Neural progenitor cell (in vitro differentiated cells): Measurements from ENCODE around the gene URB1. TPM values are rescaled to one million over a fixed set of nuclear protein-coding genes. Genes with fewer than 3 reads are reported as not detected.

ENCODE experiments used
- DNase-seq: peaks from one replicate; pipeline ENCODE4 v3.0.0-alpha.2; 2016; ENCODE audit warnings: low spot score
- H2AFZ ChIP-seq: fragments of 200-600 bp; sonication (generic); replicated peaks from 2 replicates; pipeline ENCODE4 v1.6.1; 2016; ENCODE audit warnings: antibody characterized with exemption
- H3F3A ChIP-seq: fragments of 200-600 bp; sonication (generic); 2 replicates; pipeline ENCODE4 v1.6.1; 2016; ENCODE audit warnings: antibody characterized with exemption, low read depth
- H3K27ac ChIP-seq: fragments of 200-600 bp; sonication (generic); 2 replicates; pipeline ENCODE4 v1.5.1; 2016; ENCODE audit warnings: mild to moderate bottlenecking
- H3K27me3 ChIP-seq: fragments of 200-600 bp; sonication (generic); 2 replicates; pipeline ENCODE4 v1.6.1; 2016; ENCODE audit warnings: mild to moderate bottlenecking, moderate library complexity
- H3K36me3 ChIP-seq: fragments of 200-600 bp; sonication (generic); 2 replicates; pipeline ENCODE4 v1.5.1; 2016
- H3K4me1 ChIP-seq: fragments of 200-600 bp; sonication (generic); 2 replicates; pipeline ENCODE4 v1.6.1; 2016; ENCODE audit warnings: mixed run types
- H3K4me2 ChIP-seq: fragments of 200-600 bp; sonication (generic); 2 replicates; pipeline ENCODE4 v1.6.1; 2016
- H3K4me3 ChIP-seq: fragments of 200-600 bp; sonication (generic); 2 replicates; pipeline ENCODE4 v1.5.1; 2016
- H3K79me2 ChIP-seq: fragments of 200-600 bp; sonication (generic); 2 replicates; pipeline ENCODE4 v1.6.1; 2016; ENCODE audit warnings: low read depth
- H3K9ac ChIP-seq: fragments of 200-600 bp; sonication (generic); 2 replicates; pipeline ENCODE4 v1.6.1; 2016
- H3K9me3 ChIP-seq: fragments of 200-600 bp; sonication (generic); 2 replicates; pipeline ENCODE4 v1.5.1; 2016; ENCODE audit warnings: low read depth
- H4K20me1 ChIP-seq: fragments of 200-600 bp; sonication (generic); 2 replicates; pipeline ENCODE4 v1.6.1; 2016; ENCODE audit warnings: low read depth
- H3K27ac Mint-ChIP-seq: 3 replicates; pipeline ENCODE4 v1.8.0; 2021; ENCODE audit warnings: mixed read lengths
- H3K27me3 Mint-ChIP-seq: 2 replicates; pipeline ENCODE4 v1.8.0; 2022; ENCODE audit warnings: low read depth, mild to moderate bottlenecking, inconsistent platforms, moderate library complexity, mixed read lengths; ENCODE audit not compliant: insufficient read depth
- H3K36me3 Mint-ChIP-seq: 3 replicates; pipeline ENCODE4 v1.8.0; 2021; ENCODE audit warnings: mixed read lengths
- H3K4me1 Mint-ChIP-seq: 3 replicates; pipeline ENCODE4 v1.8.0; 2021; ENCODE audit warnings: mixed read lengths
- H3K4me3 Mint-ChIP-seq: 3 replicates; pipeline ENCODE4 v1.8.0; 2021; ENCODE audit warnings: mild to moderate bottlenecking, moderate library complexity, mixed read lengths
- H3K9me3 Mint-ChIP-seq: 3 replicates; pipeline ENCODE4 v1.8.0; 2020; ENCODE audit warnings: mixed read lengths
- CTCF ChIP-seq: fragments of 200-600 bp; sonication (generic); IDR thresholded peaks from 2 replicates; pipeline ENCODE4 v1.5.1; 2017; ENCODE audit warnings: antibody characterized with exemption, mild to moderate bottlenecking
- EZH2 ChIP-seq: fragments of 200-600 bp; sonication (generic); IDR thresholded peaks from 2 replicates; pipeline ENCODE4 v1.6.1; 2017; ENCODE audit warnings: antibody characterized with exemption, mild to moderate bottlenecking, moderate library complexity
- EZH2phosphoT487 ChIP-seq: fragments of 200-600 bp; sonication (generic); IDR thresholded peaks from 2 replicates; pipeline ENCODE4 v1.6.1; 2017; ENCODE audit warnings: antibody characterized with exemption
- total RNA-seq: library from RNA; depleted of rRNA; stranded (reverse); fragments of >200 nt; gene quantifications from 2 replicates; pipeline ENCODE4 v1.2.3, GENCODE V29; 2015; ENCODE audit warnings: low replicate concordance

URB1 gene
- total RNA-seq, 1 donor from 2014 or later: 7.7 TPM

DNA sequence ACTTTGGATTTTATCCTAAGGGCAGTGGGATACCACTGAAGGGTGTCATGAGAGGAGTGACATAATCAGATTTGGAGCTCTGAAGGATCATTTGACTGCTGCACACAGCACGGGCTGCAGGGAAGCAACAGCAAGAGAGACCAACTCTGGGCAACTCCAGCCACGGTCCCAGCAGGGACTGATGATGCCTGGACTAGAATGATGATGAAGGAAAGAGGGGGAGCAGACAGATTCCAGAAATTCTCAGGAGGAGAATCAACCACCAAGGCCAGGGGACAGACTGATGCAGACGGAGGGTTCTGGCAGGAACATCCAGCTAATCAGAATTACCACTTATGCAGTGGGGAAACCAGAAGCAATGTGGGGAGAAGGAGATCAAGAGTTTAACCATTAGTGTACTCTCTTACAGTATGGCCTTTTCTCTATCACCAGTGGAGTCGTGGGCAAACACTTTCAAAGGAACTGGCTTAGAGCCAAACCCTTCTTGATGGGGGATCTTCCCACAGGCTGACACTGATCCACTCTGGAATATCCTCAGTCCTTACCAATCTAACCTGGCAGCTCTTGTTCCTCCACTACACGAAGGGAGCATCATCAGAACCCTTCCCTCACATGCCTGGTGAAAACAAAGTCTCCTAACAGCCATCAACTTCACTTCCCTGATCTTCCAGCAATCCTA, 3.3 kb downstream of the URB1 start:
- H4K20me1 ChIP-seq: peaks cover 46% of the 10 kb centered on the region
- Mint-ChIP-seq H3K27me3 (peaks cover 3% of the 10 kb centered on the region), H3K36me3 (peaks cover 8% of the 10 kb centered on the region), H3K4me1 (peaks cover 10% of the 10 kb centered on the region), H3K4me3 (no peak overlapping the region), H3K27ac (no peak overlapping the region), H3K9me3 (peaks cover 11% of the 10 kb centered on the region)
- no peak for TF ChIP-seq EZH2
- TF ChIP-seq CTCF: no peak
- no peak for TF ChIP-seq EZH2phosphoT487
- H3K79me2 ChIP-seq: peaks cover 59% of the 10 kb centered on the region
- H3K36me3 ChIP-seq: no peaks in the 10 kb centered on the region
- peaks cover 13% of the 10 kb centered on the region for H3K27me3 ChIP-seq
- H3K9ac ChIP-seq: no peak overlapping the region
- no peak overlapping the region for H3K4me2 ChIP-seq
- no peaks in the 10 kb centered on the region for H3K9me3 ChIP-seq
- H3K4me3 ChIP-seq: no peak overlapping the region
- peaks cover 5% of the 10 kb centered on the region for H3K4me1 ChIP-seq
- no peaks in the 10 kb centered on the region for H3F3A ChIP-seq
- H3K27ac ChIP-seq: no peak overlapping the region
- DNase-seq: no peak
- H2AFZ ChIP-seq: no peak overlapping the region

DNA sequence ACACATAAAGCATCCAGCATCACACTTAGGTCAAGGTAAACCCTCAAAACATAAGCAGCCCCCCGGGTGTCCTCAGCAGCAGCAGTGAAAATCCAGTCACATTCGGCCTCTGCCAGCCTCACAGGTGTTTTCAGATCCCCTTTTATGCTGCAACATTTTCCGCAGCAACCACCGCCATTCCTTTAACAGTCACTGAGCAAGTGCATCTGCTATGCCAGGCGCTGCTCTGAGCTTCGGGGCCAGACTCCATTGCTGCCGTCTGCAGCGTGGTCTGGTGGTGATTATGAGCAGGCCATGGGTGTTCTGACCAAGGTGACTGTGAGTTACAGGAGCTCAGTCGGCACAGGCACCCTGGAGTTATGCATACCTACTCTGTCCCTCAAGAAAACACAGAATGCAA, 4.5 kb downstream of the URB1 start:
- H3K79me2 ChIP-seq: peaks cover 59% of the 10 kb centered on the region
- no peak overlapping the region for H2AFZ ChIP-seq
- Mint-ChIP-seq H3K27ac (no peak overlapping the region), H3K9me3 (peaks cover 5% of the 10 kb centered on the region), H3K36me3 (peaks cover 10% of the 10 kb centered on the region), H3K4me3 (no peak overlapping the region), H3K4me1 (peaks cover 10% of the 10 kb centered on the region), H3K27me3 (peaks cover 3% of the 10 kb centered on the region)
- H3K27me3 ChIP-seq: peaks cover 1% of the 10 kb centered on the region
- H3K4me3 ChIP-seq: no peak overlapping the region
- H3K36me3 ChIP-seq: no peaks in the 10 kb centered on the region
- no peak overlapping the region for H3K9ac ChIP-seq
- H3K4me1 ChIP-seq: peaks cover 5% of the 10 kb centered on the region
- no peaks in the 10 kb centered on the region for H3K9me3 ChIP-seq
- no peak for DNase-seq
- TF ChIP-seq EZH2phosphoT487 (no peak), EZH2 (no peak), CTCF (no peak)
- H3K27ac ChIP-seq: no peak overlapping the region
- H3K4me2 ChIP-seq: no peak overlapping the region
- no peaks in the 10 kb centered on the region for H3F3A ChIP-seq
- peaks cover 51% of the 10 kb centered on the region for H4K20me1 ChIP-seq

DNA sequence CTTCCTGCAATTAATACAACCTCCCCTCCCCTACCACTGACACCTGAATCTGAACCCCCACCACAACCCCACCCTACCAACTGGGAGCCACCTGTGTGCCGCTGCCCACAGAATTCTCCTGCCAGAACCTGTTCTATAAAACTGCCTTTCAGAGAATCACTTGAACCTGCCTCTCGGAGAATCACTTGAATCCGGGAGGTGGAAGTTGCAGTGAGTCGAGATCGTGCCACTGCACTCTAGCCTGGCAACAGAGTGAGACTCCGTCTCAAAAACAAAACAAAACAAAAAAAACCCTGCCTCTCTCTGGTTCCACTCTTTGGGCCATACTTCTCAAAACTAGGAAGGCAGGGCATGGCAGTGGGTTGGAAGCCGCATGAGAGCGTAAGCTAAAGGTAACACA, 5.7 kb downstream of the URB1 start:
- peaks cover 2% of the 10 kb centered on the region for H3K27me3 Mint-ChIP-seq
- peaks cover 10% of the 10 kb centered on the region for H3K36me3 Mint-ChIP-seq
- Histone ChIP-seq H4K20me1 (peaks cover 56% of the 10 kb centered on the region), H3K36me3 (no peaks in the 10 kb centered on the region), H3K27ac (no peak overlapping the region), H3K4me1 (peaks cover 5% of the 10 kb centered on the region), H3K79me2 (peaks cover 54% of the 10 kb centered on the region), H2AFZ (no peak overlapping the region), H3K9me3 (no peaks in the 10 kb centered on the region), H3K27me3 (no peaks in the 10 kb centered on the region), H3K4me2 (no peak overlapping the region), H3K4me3 (no peak overlapping the region), H3K9ac (no peak overlapping the region), H3F3A (no peaks in the 10 kb centered on the region)
- TF ChIP-seq CTCF (no peak), EZH2phosphoT487 (no peak), EZH2 (no peak)
- no peak overlapping the region for H3K4me3 Mint-ChIP-seq
- H3K4me1 Mint-ChIP-seq: peaks cover 9% of the 10 kb centered on the region
- no peak overlapping the region for H3K27ac Mint-ChIP-seq
- DNase-seq: no peak
- no peaks in the 10 kb centered on the region for H3K9me3 Mint-ChIP-seq
